Epithelial cell of proximal tubule (primary cell): ENCODE data around the gene LRP8. TPM values are rescaled to one million over a fixed set of nuclear protein-coding genes. Genes with fewer than 3 reads are reported as not detected.
A peak's percentile ranks its signal among the peaks of the same experiment; 100 is the strongest.

Source experiments
- DNase-seq: peaks from one replicate; pipeline ENCODE4 v3.0.0-alpha.2; 2011; ENCODE audit warnings: low read depth
- H3K4me3 ChIP-seq: 2 replicates; pipeline ENCODE4 v1.5.1; 2011; ENCODE audit warnings: low read depth, mild to moderate bottlenecking, low read length
- total RNA-seq: library from RNA; depleted of rRNA; stranded (reverse); fragments of >200 nt; gene quantifications from 2 replicates; pipeline ENCODE4 v1.2.3, GENCODE V29; 2015
- TF ChIP-seq, protein P1 (sequence below): conservative IDR thresholded peaks from 2 replicates; pipeline ENCODE4 v1.5.1; 2012; ENCODE audit warnings: low read depth, mild to moderate bottlenecking, low read length

LRP8 gene
- total RNA-seq, 1 donor from 2014 or later = 16.1 TPM

DNA sequence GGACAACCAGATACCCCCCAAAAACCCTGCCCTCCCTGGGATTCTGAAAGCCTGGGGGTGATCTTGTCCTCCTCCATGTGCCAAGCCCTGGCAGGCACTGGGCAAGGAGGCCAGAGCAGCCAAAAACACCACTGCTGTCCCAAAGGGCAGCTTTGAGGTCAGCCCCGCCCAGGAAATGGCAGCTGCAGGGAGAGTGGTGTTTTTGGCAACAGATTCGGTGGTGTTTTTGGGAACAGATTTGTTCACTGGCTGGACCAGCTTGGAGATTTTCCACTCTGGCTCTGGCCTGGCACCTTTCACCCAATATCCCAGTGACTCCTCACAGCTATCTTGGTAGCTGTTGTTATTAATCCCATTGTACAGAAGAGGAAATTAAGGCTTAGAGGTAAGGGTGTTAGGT, 34.7 kb downstream of the LRP8 start:
- no peak overlapping the region for H3K4me3 ChIP-seq
- DNase-seq = no peak
- TF ChIP-seq, protein P1, sequence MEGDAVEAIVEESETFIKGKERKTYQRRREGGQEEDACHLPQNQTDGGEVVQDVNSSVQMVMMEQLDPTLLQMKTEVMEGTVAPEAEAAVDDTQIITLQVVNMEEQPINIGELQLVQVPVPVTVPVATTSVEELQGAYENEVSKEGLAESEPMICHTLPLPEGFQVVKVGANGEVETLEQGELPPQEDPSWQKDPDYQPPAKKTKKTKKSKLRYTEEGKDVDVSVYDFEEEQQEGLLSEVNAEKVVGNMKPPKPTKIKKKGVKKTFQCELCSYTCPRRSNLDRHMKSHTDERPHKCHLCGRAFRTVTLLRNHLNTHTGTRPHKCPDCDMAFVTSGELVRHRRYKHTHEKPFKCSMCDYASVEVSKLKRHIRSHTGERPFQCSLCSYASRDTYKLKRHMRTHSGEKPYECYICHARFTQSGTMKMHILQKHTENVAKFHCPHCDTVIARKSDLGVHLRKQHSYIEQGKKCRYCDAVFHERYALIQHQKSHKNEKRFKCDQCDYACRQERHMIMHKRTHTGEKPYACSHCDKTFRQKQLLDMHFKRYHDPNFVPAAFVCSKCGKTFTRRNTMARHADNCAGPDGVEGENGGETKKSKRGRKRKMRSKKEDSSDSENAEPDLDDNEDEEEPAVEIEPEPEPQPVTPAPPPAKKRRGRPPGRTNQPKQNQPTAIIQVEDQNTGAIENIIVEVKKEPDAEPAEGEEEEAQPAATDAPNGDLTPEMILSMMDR = no peak

DNA sequence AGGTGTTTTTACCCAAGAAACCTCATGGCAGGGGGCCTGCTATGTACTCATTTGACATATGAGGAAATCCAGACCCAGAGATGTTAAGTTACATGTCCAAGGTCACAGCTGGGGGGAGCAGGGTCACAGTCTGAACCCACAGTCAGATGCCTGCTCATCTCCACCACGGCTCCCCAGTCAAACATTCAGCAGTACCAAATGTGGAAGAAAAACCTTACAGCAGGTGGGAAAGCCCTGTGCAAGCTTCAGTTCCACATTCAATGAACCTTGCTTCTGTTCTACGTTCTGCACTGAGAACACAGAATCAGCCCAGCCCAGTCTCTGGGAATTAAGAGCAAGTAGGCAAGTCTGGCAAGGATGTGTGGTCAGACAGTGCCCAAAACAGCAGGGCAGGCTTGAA, 35.2 kb downstream of the LRP8 start:
- no peak overlapping the region for H3K4me3 ChIP-seq
- no peak for DNase-seq
- TF ChIP-seq, protein P1 = no peak

DNA sequence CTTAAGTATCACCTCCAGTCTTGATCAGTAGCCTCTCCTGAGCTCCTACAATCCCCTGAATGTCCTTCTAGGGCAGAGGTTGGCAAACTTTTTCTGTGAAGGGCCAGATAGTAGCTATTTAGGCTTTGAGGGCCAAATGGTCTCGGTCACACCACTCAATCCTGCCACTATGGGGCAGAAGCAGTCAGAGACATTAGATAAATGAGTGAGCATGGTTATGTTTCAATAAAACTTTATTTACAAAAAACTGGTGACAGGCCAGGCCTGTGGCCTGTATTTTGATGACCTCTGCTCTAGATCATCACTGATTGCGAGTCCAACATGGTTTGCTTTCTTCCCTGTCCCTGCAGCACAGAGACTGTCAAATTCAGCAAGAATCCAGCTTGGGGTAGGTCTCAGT, 36.3 kb downstream of the LRP8 start:
- DNase-seq = no peak
- TF ChIP-seq, protein P1 = peak; percentile 22
- H3K4me3 ChIP-seq = no peak overlapping the region

DNA sequence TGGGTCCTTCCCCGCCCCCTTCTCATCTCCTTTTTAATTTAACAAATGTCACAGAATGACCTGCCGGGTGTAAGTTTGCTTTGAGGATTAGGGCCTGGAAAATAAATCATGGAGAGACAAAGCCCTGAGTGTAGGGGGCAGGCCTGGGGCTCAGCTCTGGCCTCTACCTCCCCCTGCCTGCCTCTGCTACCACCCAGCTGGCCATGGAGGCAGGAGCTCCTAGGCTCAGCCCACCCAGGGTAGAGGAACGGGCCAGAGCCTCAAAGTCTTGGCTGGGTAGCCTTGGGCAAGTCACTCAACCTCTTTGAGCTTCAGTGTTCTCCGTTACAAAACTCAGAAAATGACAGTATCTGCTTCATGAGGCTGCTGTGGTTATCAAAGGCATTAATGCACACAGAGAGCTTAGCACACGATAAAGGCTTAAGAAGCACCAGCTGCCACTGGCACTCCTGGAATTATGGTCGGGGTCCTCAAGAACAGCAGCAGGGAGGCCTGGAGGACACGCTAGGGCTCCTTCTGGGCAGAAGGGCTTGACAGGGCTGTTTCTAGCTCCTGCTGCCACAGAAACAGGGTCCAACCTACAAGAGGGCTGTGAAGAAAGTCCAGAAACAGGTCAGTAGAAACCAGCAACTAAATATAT, 39.0 kb downstream of the LRP8 start:
- no peak for DNase-seq
- TF ChIP-seq, protein P1 = no peak
- H3K4me3 ChIP-seq = no peak overlapping the region

DNA sequence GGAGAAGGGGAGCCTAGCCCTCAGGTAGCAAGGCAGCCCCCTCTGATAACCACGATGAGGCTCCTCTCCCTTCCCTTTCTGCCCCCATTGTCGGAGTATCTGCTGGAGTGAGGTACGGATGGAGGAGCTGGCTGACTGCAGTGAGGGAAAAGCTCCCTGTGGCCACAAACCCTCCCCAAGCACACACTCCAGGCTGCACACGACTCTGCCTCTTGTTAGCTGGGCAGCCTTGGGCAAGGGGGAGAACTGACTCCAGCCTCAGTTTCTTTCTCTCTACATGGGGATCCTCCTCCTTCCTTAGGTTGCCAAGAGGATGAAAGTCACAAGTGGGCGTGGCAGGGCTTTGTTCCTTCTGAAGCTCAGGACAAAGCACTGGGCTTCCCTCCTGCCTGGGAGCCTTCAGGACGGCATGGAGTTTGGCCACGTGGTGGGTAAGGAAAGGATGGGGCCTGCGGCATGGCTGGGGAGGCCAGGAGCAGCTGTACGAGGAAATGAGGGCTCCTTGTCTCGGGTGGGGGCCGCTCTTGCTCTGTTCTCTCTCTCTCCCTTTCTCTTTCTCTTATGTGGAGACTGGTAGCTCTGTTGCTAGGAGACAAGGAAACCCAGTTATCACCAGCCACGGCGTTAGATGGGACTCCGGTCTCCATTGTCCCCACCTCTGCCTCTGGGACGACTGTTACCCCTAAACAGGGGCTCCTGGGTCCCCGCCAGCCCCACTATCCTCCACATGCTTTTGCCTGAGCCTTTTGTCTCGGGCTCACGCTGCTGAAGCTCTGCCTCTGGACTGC, 39.7 kb downstream of the LRP8 start:
- no peak overlapping the region for H3K4me3 ChIP-seq
- no peak for DNase-seq
- TF ChIP-seq, protein P1 = no peak

DNA sequence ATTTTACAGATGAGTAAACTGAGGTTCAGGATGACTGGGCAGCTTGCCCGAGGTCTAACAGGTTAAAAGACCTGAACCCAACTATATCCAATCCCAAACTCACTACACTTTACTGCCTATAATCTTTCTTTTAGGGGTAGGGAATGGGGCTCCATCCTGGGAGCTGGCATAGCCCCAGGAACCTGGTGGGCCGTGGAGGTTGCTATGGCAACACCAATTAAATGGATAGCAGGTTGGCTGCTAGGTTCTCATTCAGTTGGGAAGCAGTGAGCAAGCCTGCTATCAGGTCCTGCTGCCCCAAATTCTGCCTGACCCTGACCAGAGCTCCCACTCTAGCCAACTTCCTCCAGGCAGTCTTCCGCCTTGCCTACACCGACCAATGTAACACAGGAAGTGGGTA, 40.9 kb downstream of the LRP8 start:
- no peak overlapping the region for H3K4me3 ChIP-seq
- DNase-seq = no peak
- TF ChIP-seq, protein P1 = no peak
